ENCODE data around the gene LGALS7B.

GRCh38 chr19:38740257-38740592, 48.8 kb upstream of the LGALS7B start:
- TF ChIP-seq POLR2A (IDR thresholded peaks at IDR 0.05; ENCODE audit: low read depth, low read length): no peak
- no peak for TF ChIP-seq SPI1 (IDR thresholded peaks at IDR 0.05; ENCODE audit: low read depth, low read length)
- no peak for TF ChIP-seq POU2F2 (IDR thresholded peaks at IDR 0.05; ENCODE audit: low read depth, low read length)
- no peak for TF ChIP-seq POLR2AphosphoS5 (IDR thresholded peaks at IDR 0.05; ENCODE audit: low read depth, low read length)
- no peak for TF ChIP-seq TAF1 (IDR thresholded peaks at IDR 0.05; ENCODE audit: low read depth, low read length)
